ENCODE data around the gene KLHL17. TPM values are rescaled to one million over a fixed set of nuclear protein-coding genes. Genes with fewer than 3 reads are reported as not detected.

Gene KLHL17
- total and polyA plus RNA-seq, 9 of the 15 experiments (the other 6 are each of a cell fraction or from before 2014, with no cell fraction given) = 0.14 to 84.8 (median 13.0) TPM

- TF ChIP-seq THAP12 (CRISPR knock-in tag; IDR thresholded peaks at IDR 0.05) (no peak), ZFP36 (IDR thresholded peaks at IDR 0.05; ENCODE audit: low read depth, low read length, partially characterized antibody) (no peak), NRF1 (conservative IDR thresholded peaks at IDR 0.05 in 1 of 2, IDR thresholded peaks at IDR 0.05 in 1 of 2) (peak; percentile 32 to 37; a peak in 1 of 4 replicates)
Observed at GRCh38 chr1:997993-998744, 37.8 kb downstream of the KLHL17 start (continued).

- peak overlapping the region; percentile 52 for H3K4me3 ChIP-seq
- H3K27ac ChIP-seq (ENCODE audit: extremely low read depth, low read depth, low read length) = peak overlapping the region; percentile 95; the same call in 2 of the 3 replicates
- H4K20me1 ChIP-seq (replicated peaks; ENCODE audit: control insufficient read depth, insufficient read depth, low read length) = peaks cover 13% of the 10 kb centered on the region; the same call in 1 of the 2 replicates
- in situ Hi-C loops (cut with MboI) = no loop called here
- FAIRE-seq = no peak
- 0% methylated on average over 1 of the region's 27 CpGs for WGBS (ENCODE audit: insufficient coverage, low coverage, missing lambda C conversion rate)
- H3K27me3 ChIP-seq (ENCODE audit: control insufficient read depth in 2 of 2, insufficient read depth in 2 of 2, low read length in 2 of 2) = peaks cover 0 to 8% of the 10 kb centered on the region in 2 experiments; a peak in 1 of 5 replicates
- peak overlapping the region; percentile 66; the same call in 1 of the 2 replicates for H2AFZ ChIP-seq (ENCODE audit: low read depth, low read length)
- peak in 2 of 4 experiments; percentile 74 to 75 for DNase-seq (ENCODE audit: extremely low read depth in 1 of 4, low spot score in 3 of 4)
- H3K79me2 ChIP-seq (ENCODE audit: control insufficient read depth, insufficient read depth, low read length) = peaks cover 16% of the 10 kb centered on the region; the same call in 2 of the 3 replicates
- peaks cover 12 to 77% of the 10 kb centered on the region in 2 experiments for H3K4me1 ChIP-seq (replicated peaks in 1 of 2; ENCODE audit: control insufficient read depth in 2 of 2, insufficient read depth in 2 of 2, low read length in 2 of 2)
- ChIA-PET POLR2A (interaction anchor here (0.7 to 1.5 kb wide), 2 partner anchors 18 to 113 kb away, joined by 3 read pairs; no protein-coding TSS in a partner anchor), CTCF (ENCODE audit: low intra/inter-chr PET ratio) (no interaction called here)
- TF ChIP-seq KAT7 (CRISPR knock-in tag; IDR thresholded peaks at IDR 0.05; ENCODE audit: borderline replicate concordance) (0 out of 2 replicates have a peak, but pooled peaks have one; percentile 57), PRPF4 (IDR thresholded peaks at IDR 0.05; ENCODE audit: insufficient read depth, low read depth, low read length, poor library complexity, severe bottlenecking) (peak; percentile 10), NRF1 (conservative IDR thresholded peaks at IDR 0.05 in 1 of 2, IDR thresholded peaks at IDR 0.05 in 1 of 2) (0 out of 4 replicates have a peak, but pooled peaks of 1 of the 2 experiments have one; percentile 3), FOXP1 (CRISPR knock-in tag; IDR thresholded peaks at IDR 0.05) (0 out of 2 replicates have a peak, but pooled peaks have one; percentile 14), HCFC1 (IDR thresholded peaks at IDR 0.05; ENCODE audit: low read depth, low read length) (no peak)
- intact Hi-C loops (cut with micrococcal nuclease) = no loop called here
- peak overlapping the region; percentile 77; the same call in 1 of the 2 replicates for H3K4me2 ChIP-seq (ENCODE audit: insufficient read depth, low read length)
- no TSS peak for BruUV-seq (replicated peaks)
- peak overlapping the region; percentile 86 to 99; a peak in 3 of 4 replicates for H3K9ac ChIP-seq (ENCODE audit: insufficient read depth in 1 of 2, low read depth in 2 of 2, low read length in 2 of 2)
- no peaks in the 10 kb centered on the region for H3K9me1 ChIP-seq (ENCODE audit: control insufficient read depth, insufficient read depth, low read length)
- no peaks in the 10 kb centered on the region for H3K36me3 ChIP-seq (ENCODE audit: control insufficient read depth, insufficient read depth, low read length)
- no peaks in the 10 kb centered on the region for H3K9me3 ChIP-seq (replicated peaks; ENCODE audit: control insufficient read depth, insufficient read depth, low read depth, low read length)
- no peak for ATAC-seq
Observed at GRCh38 chr1:998745-998994, 38.3 kb downstream of the KLHL17 start.
